ENCODE data around the gene ITSN2. TPM values are rescaled to one million over a fixed set of nuclear protein-coding genes. Genes with fewer than 3 reads are reported as not detected.

Gene ITSN2
- 10.2 and 25.8 TPM in 2 replicates for total RNA-seq

GRCh38 chr2:24360050-24360962 lies at the start of gene ITSN2:
Gene ITSN2, minus strand, starts transcription at chr2:24360536. Its CDS starts 32,454 bp downstream, at chr2:24328082.

GRCh38 chr2:24174851-24175277 lies 185.5 kb downstream of the ITSN2 start, which contains the start of gene FAM228A:
Gene FAM228A, plus strand, starts transcription at chr2:24175053. Its CDS starts 428 bp downstream, at chr2:24175481.

Other genes starting within 250 kb of the ITSN2 start
- 0.39 TPM in 1 of 2 replicates, not detected in the other for gene PFN4, start 237.2 kb downstream of the ITSN2 start, total RNA-seq
- gene FAM228B, start 237.1 kb downstream of the ITSN2 start, total RNA-seq, result 9.6 and 11.5 TPM in 2 replicates
- 0.08 and 0.39 TPM in 2 replicates for gene FAM228A, start 185.5 kb downstream of the ITSN2 start, total RNA-seq
- 7.8 and 18.9 TPM in 2 replicates for gene NCOA1, start 130.7 kb upstream of the ITSN2 start, total RNA-seq